ENCODE data around the gene NUP210. TPM values are rescaled to one million over a fixed set of nuclear protein-coding genes. Genes with fewer than 3 reads are reported as not detected.
"Not testable (repeated sequence)": the region's sequence is repeated elsewhere in the genome, so short reads cannot be mapped to it uniquely, and the experiment has no call there.

NUP210 gene
- 140 TPM for total RNA-seq

DNA sequence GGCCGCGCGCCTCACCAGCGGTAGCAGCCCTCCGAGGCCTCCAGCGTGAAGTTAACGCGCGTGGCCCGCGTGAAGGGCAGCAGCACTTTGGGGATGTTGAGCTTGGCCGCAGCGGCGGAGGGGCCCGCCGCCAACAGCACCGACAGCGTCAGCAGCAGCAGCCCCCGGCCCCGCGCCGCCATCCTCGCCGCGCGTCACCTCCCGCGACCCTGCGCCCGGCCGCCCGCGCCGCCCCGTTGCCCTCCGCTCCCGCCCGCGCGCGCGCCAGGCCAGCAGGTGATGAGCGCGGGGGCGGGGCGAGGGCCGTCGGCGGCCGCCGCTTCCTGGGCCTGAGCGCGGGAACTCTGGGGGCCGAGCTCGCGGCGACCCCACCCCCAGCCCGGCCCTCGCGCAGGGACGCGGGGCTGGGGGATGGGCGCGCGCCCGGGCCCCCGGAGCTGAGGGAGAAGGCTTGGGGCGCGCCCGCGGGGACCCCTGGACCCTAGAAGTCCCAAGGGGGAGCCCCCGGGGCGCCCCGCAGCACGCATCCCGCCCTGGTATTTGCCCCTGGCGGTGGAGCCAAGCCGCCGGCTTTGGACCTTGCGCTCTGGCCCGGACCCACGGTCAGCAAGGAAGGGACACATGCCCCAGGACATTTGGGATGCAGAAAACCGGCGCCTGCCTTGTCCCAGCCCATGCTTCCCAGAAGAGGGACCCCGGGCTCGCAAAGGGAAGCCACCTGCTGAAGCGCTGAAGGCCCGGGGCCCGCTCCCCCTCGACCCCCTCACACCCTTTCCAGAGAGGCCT, at the start of gene NUP210:
Gene NUP210, minus strand, starts transcription at position 278 of the 786 bp plus-strand sequence. Its CDS starts 96 bp downstream, at position 182.
- peak in 2 of 3 donors; percentile 38 to 46 for DNase-seq (ENCODE audit: low read depth in 2 of 3, low spot score in 2 of 3)

DNA sequence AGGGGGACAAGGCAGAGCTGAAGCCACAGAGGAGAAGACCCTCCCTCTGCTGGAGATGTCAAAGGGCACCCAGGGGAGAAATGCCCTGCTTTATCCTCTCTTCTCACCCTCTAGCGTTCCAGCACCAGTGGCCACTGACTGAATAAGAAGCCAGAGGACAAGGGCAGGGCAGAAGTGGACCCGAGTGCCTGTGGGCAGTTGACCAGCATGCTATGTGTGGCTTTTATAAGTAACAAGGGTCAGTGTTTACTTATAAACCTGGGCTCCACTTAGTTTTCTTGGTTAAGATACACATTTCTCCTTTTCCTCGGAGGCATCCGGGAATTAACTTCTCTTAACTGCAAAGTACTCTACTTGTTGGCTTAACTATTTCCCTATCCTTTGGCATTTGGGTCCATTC, 46.7 kb upstream of the NUP210 start:
- DNase-seq (ENCODE audit: low read depth in 2 of 3, low spot score in 2 of 3) = no peak

DNA sequence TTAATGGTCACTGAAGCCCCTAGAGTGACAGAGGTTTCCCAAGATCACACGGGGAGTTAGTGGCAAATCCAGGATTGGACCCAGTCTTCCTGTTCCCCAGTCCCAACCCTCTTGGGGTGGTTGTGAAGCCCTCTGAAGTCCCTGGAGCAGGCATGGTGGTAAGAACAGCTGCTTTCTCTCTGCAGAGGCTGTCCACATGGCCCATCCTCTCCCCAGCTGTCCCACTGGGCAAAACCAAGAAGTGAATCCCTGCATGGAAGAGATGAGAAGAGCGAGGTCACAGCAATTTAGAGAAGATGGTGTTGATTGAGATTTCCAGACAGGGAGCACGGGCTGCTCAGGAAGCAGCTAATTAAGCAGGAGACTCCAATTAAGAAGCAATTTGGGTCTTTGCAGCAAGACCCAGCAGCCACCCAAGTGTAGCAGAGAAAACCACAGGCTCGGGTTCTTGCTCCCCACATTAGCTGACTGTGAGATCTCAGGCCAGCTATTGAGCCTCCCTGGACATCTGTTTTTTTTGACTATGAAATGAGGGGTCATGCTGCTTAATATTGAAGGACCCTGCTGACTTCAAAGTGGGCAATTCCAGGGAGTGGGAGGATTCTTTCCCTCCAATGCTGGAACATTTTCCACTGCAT, 45.2 kb upstream of the NUP210 start:
- DNase-seq (ENCODE audit: low read depth in 2 of 3, low spot score in 2 of 3) = no peak

DNA sequence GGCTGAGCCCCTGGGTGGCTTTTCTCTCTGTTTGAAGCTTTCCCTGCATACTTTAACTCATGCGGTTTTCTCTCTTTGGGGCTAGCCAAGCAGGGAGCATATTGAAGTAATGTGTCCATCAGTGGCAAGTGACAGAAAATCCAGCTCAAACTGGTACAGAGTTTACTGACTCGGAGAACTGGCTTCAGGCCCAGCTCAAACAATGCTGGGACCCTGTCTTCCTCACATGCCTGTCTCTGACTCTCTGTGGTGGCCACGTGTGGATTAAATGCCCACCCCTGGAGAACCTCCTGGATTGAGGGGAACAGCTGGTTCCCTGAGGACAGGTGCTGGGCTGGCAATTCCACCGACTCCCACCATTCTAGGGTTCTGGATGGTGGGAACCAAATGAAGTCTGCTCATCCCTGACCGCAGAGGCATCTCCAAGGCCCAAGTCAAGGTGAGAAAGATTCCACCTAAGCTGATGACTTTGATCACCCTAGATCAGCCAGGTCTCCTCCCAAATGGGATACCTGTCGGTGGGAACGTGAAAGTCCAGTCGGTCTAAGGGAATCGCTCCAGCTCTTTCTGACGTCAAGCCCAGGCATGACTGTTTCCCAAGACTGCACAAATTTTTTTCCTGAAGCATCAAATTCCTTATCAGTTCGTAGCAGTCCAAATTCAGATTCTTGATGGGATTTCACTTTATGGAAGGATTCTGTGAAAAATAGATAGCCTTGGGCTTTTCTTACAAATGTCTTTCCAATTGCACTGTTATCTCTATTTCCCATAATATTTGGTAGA, 43.7 kb upstream of the NUP210 start:
- DNase-seq (ENCODE audit: low read depth in 2 of 3, low spot score in 2 of 3) = no peak

DNA sequence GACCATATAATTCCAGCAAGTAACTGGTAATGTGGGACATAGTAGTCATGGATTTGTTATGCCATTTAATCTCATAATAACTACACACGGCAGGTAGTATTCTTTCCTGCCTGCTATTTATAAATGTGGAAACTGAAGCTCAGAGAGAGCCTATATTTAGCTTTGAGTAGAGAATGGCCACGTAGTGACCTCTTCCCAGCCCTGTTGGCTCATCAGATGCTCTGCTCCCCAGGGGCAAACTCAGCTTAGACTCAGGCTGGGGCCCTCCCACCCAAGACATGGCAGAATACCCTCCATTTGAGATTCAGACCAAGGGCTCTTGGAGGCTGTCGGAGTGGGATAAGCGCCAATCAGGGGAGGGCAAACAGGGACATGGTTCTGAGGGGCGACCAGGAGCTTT, 42.7 kb upstream of the NUP210 start:
- DNase-seq (ENCODE audit: low read depth in 2 of 3, low spot score in 2 of 3) = no peak

DNA sequence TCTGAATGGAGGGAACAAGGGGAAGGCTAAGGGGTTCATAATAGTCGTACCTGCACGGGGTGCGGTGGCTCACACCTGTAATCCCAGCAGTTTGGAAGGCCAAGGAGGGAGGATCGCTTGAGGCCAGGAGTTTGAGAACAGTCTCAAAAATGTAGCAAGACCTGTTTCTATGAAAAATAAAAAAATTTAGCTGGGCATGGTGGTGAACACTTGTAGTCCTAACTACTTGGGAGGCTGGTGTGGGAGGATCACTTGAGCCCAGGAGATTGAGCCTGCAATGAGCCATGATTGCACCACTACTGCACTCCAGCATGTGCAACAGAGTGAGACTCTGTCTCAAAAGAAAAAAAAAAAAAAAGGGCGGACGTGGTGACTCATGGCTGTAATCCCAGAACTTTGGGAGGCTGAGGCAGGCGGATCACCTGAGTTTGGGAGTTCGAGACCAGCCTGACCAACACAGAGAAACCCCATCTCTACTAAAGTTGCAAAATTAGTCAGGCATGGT, 42.1 kb upstream of the NUP210 start:
- DNase-seq (ENCODE audit: low read depth in 2 of 3, low spot score in 2 of 3) = no peak

DNA sequence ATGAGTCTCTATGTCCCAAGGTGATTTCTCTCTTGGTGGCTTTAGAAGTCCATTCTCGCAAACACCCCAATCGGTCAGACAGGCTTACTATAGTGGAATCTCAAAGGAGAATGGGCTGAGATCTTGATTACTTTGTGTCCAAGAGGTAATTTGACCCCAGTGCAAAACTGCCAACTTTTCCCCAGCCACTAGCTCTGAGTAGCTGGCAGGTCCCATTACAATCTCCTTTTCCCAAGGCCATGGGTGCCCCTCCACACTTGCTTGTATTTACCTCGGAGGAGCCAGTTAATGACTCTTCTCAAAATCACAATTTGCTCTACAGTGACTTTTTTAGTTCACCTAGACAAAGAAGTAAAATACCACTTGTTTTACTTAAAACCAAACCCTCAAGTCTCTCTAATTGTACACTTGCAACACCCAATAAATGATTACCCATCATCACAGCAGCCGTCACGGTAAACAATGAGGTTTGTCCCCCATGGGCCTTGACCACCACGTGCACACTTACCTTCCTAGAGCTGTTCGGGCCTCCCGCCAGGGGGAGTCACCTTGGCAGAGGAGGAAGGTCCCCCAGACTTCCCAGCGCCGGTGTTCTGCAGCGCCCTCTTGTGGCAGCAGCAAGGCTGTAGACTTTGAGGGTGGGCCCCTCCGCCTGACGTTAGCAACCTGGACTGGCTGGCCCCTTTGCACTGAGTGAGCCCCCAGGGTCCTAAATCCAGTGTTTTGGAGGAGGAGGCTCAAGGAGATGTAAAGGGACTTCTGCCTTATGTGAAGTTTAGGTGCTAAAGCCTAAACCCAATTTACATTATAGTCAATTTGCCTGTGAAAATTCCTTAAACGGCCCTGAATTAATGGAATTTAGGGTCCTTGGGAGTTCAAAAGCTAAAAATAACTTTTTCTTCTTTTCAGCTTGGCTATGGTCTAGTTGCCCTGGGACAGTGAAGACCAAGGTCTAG, 41.3 kb upstream of the NUP210 start:
- peak; percentile 49 to 88 (median 84) for DNase-seq (ENCODE audit: low read depth in 2 of 3, low spot score in 2 of 3)

DNA sequence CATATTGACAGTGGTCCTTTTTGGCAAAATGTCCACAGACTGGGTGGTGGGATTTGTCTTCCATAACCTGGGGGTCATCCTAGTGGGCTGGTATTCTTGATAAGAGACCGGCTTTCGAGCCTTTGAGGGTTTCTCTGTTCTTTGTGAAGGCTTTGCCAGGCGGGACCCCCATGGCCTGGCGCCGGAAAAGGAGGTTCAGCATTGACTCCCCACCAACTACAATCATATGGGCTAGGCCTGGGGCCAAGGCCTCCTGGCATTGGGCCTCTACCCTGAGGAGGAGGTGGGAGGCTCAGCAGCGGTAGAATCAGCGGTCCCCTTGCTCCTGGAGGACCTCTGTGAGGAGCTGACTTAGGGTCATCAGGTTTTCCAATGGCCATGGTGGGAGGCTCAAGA, 40.2 kb upstream of the NUP210 start:
- DNase-seq (ENCODE audit: low read depth in 2 of 3, low spot score in 2 of 3) = no peak

DNA sequence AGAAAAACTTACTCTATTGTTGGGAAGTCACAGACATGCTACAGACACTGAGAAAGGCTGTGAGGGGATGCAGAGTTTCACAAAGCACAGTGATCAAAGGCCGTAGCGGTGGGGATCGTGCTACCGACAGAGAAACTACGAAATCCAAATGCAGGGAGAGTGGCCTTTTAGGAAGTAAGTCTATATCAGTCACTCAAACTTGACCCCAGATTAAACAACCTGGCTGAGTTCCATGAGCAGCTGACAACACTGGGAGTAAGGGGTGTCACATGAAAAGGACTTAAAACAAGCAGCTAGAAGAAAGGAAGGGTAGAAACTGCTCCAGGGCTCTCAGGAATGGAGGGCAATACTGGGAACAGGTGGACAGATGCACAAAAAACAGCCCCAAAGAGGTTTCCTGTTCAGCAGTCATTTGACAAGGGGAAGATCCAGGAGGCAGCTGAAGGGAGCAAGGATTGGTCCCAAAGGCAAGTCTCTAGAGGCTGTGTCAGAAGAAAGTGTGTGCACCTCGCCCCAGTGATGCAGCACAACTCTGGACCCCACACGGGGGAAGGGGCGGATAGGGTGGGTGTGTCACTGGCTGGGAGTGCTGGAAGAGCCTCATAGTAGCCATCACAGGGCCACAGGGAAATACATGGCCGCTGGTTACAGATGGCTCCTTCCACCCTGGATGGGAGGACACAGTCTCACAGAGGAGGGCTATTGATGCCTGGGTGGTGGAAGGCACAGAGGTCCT, 39.7 kb upstream of the NUP210 start:
- no peak for DNase-seq (ENCODE audit: low read depth in 2 of 3, low spot score in 2 of 3)

DNA sequence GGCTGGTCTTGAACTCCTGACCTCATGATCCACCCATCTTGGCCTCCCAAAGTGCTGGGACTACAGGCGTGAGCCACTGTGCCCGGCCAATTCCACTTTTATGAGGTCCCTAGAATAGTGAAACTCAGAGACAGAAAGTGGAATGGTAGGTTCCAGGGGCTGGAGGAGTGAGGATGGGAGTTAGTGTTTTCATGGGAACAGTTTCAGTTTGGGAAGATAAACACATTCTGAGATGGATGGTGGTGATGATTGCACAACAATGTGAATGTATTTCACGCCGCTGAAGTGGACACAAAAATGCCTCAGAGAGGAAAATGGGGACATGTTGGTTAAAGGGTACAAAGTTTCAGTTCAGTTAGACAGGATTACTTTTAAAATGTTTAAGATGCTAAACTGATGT, 37.5 kb upstream of the NUP210 start:
- no peak for DNase-seq (ENCODE audit: low read depth in 2 of 3, low spot score in 2 of 3)

DNA sequence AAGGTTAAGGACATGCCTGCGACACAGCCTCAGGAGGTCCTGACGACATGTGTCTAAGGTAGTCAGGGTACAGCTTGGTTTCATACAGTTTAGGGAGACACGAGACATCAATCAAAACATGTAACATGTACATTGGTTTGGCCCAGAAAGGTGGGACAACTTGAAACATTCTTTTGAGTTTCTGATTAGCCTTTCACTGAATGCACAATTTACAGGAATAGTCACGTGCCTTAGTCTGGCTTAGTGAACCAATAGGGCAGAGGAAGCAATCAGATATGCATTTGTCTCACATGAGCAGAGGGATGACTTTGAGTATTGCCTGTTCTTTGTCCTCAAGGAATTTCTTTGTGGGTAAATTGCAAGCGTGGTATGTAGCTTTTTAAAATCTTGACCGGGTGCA, 35.5 kb upstream of the NUP210 start:
- DNase-seq (ENCODE audit: low read depth in 2 of 3, low spot score in 2 of 3) = no peak

DNA sequence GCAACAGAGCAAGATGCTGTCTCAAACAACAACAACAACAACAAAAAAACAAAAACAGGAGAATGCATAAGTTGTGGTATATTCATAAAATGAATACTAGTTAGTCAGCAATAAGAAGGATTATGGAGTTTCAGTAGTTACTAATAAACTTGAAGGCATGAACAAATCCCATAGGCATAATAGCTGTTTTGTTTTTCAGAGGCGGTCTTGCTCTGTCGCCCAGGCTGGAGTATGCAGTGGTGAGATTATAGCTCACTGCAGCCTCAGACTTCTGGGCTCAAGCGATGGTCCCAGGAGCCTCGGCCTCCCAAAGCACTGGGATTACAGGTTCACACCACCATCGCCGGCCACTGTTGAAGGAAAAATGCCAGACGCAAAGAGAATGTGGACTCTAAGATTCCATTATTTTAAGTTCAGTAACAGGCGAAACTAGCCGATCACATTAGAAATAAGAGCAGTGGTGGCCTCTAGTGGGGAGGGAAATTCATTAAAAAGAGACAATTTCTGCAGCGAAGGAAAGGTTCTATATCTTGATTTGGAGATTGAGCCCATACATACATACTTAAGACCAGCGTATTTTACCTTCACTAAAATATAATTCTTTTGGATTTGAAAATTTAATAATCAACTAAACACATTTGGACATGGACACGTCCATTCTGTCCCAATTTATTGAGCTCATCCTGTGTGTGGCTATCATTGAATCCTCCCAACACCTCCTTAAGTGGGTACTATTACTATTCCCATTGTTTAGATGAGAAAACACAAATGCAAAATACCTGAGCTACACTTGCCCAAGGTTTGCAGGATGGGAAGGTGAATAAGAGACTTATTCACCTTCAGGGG, 32.6 kb upstream of the NUP210 start:
- DNase-seq (ENCODE audit: low read depth in 2 of 3, low spot score in 2 of 3) = peak; percentile 26 to 85 (median 54)

DNA sequence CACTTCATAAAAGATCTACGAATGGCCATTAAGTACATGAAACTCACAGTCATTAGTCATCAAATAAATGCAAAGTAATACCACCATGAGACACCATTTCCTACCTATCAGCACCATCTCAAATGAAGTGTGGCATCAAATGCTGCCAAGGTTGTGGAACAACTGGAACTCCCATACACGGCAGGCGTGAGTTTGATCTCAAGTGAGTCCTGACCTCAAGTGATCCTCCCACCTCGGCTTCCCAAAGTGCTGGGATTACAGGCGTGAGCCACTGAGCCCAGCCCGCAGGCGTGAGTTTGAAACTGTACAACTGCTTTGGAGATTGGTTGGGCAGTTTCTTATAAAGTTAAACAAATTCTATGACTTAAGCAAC, 31.2 kb upstream of the NUP210 start:
- peak in 2 of 3 donors; percentile 65 to 71 for DNase-seq (ENCODE audit: low read depth in 2 of 3, low spot score in 2 of 3)

DNA sequence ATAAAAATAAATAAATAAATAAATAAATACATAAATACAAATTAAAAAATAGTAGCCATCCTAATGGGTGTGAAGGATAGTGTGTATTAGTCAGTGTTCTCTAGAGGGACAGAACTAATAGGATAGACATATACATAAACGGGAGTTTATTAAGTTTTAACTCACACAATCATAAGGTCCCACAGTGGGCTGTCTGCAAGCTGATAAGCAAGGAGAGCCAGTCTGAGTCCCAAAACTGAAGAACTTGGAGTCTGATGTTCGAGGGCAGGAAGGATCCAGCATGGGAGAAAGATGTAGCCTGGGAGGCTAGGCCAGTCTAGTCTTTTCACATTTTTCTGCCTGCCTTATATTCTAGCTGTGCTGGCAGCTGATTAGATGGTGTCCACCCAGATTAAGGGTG, 22.8 kb upstream of the NUP210 start:
- not testable (repeated sequence) for DNase-seq (ENCODE audit: low read depth in 2 of 3, low spot score in 2 of 3)

DNA sequence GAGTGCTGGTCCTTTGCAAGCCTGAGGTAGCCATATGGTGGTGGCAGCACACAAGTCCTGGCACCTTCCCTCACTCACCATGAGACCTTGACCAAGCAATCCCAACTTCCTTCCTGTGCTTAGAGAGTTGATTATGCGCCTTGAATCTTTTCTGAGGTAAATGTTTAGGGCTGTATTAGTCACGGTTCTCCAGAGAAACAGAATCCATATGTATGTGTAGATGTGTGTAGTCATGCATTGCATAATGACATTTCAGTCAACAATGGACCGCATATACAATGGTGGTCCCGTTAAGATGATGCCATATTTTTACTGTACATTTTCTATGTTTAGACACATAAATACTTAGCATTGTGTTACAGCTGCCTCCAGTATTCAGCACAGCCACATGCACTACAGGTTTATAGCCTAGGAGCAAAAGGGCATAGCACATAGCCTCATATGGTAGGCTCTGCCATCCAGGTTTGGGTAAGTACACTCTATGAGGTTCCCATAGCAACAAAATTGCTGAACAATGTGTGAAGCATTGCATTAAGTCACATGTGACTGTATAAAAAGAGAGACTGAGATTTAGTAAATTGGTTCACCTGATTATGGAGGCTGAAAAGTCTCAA, 20.2 kb upstream of the NUP210 start:
- DNase-seq (ENCODE audit: low read depth in 2 of 3, low spot score in 2 of 3) = no peak

DNA sequence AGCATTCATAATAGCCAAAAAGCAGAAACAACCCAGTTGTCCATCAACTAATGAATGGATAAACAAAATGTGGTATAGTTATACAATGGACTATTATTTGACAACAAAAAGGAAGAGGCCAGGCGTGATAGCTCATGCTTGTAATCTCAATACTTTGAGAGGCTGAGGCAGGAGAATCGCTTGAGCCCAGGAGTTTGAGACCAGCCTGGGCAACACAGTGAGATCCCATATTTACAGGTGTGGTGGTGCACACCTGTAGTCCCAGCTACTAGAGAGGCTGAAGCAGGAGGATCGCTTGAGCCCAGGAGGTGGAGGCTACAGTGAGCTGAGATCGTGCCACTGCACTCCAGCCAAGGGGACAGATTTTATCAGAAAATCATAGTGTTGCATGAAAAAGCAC, 16.1 kb upstream of the NUP210 start:
- not testable (repeated sequence) for DNase-seq (ENCODE audit: low read depth in 2 of 3, low spot score in 2 of 3)

DNA sequence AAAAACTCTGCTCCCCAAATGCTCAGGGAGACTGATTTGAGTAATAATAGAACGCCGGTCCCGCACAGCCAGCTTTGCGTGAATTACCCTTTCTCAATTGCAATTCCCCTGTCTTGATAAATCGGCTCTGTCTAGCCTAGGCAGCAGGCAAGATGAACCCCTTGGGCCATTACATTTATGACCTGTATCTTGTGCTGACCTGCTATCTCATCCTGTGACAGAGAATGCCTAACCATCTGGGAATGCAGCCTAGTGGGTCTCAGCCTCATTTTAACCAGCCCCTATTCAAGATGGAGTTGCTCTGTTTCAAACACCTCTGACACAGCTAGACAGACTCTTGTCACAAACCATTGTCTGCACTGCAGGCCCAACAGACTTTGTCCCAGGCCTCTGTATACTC, 13.8 kb upstream of the NUP210 start:
- DNase-seq (ENCODE audit: low read depth in 2 of 3, low spot score in 2 of 3) = no peak

DNA sequence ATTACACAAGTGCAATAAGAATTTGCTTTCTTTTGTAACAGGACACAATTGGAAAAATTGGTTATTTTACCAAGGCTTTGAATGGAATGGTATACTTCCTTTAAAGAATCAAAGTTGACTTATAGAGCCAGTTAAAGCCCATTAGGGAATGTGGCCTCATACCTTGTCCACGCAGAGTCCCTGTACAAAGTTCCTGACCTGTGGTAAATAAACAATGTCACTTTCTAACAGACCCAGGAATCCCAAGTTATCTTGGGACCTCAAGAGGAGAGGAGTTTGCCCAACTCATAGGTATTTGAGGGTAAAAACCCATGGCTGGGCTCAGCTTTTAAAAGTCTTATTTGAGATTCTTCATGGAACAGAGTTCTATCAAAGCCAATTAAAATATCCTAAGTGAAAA, 12.0 kb upstream of the NUP210 start:
- no peak for DNase-seq (ENCODE audit: low read depth in 2 of 3, low spot score in 2 of 3)

Measured in hematopoietic multipotent progenitor cell (in vitro differentiated cells).